NCI-H460 (cell line): ENCODE measurements around the gene AOAH. TPM values are rescaled to one million over a fixed set of nuclear protein-coding genes. Genes with fewer than 3 reads are reported as not detected.
"Not testable (repeated sequence)": the region's sequence is repeated elsewhere in the genome, so short reads cannot be mapped to it uniquely, and the experiment has no call there.

ENCODE experiments used
- DNase-seq: peaks from one replicate; pipeline ENCODE4 v3.0.0-alpha.2; 2016; ENCODE audit warnings: low read depth; ENCODE audit errors: extremely low read depth
- total RNA-seq: library from RNA; depleted of rRNA; stranded (reverse); fragments of >200 nt; shearing (Covaris generic); gene quantifications from 2 replicates; pipeline ENCODE4 v1.2.3, GENCODE V29; 2014

The AOAH gene
- total RNA-seq, 1 experiment from 2014 or later, result 0.10 TPM

DNA sequence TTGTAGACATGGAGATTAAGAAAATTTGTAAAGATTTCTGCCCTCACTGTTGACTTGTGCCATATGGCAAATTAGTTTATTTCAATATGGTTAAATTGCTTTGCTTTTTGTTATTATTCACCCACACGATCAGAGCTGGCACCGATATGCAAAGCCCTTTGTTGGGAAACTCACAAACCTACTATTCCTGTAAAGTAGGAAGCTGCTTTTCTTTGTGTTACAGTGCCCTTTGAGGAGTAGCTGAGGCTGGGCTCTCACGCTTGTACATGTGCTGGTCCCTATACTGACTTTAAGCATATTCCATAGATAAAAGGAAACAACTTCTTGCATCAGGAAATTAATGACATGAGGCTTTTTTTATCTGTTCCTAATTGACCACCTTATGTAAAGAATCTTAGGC, 17.6 kb upstream of the AOAH start:
- no peak for DNase-seq

DNA sequence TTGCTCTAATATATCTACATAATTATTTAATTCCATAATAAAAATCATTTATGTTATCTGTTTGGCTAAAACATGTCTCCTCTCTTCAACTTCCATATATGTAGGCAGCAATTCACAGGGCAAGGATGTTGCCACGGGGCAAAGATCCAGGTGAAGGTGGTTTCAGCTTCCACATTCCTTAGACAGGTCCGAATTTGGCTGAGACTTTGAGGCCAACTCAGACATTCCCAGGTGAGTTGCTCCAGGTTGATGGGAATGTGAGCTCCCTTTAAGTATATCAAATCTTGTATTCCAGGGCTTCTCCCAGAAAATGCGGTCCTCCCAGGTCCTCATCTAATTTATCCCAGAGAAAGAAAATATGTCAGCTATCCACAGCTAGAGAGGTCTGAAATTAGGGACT, 15.1 kb upstream of the AOAH start:
- DNase-seq, result no peak

DNA sequence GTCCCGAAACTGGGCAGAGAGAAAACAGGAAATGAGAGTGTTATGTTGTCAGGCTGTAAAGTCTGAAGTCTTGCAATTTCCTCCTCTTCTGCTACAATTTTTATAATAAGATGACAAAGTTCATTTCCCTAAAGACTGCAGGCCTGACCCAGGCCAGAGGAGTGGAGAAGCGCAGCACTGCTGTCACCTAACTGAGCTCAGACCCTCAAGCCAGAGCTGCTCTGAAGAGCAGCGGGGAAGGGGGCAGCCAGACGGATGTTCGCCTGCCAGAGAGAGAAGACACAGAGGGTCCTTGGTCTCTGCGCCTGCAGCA, 12.6 kb upstream of the AOAH start:
- no peak for DNase-seq

DNA sequence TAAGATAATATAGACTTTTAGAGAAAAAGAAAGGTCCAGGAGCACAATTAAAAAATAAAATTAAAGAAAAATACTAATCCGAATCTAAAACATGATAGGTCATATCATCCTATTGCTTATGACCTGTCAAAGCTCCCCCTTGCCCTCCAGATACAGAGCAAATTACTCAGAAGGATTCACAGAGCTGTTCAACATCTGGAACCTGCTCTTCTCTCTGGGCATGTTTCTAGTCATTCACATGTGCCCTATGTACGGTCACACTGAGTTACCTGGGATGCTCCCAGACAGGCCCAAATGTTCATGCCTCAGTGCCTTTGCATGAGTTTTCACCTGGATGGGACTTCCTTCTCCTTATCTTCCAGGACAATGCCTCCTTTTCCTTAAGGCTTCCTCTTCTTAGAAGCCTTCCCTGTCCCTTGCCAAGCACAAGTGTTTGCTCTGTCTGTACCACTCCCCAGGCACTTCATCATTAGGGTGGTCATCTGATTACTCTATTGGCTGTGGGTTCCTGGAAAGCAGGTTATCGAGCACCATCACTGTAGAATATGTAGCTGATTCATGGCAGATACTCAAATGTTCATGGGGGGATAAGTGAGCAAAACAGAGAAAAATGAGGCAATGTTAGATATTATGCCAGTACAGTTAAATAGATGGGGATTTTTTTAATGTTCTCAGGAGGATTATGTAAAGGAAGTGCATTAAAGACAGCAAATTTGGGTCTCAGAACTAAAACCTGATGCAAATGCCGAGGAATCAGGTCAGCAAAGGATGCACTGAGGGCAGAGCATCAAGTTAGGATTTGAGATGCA, 12.0 kb upstream of the AOAH start:
- no peak for DNase-seq

DNA sequence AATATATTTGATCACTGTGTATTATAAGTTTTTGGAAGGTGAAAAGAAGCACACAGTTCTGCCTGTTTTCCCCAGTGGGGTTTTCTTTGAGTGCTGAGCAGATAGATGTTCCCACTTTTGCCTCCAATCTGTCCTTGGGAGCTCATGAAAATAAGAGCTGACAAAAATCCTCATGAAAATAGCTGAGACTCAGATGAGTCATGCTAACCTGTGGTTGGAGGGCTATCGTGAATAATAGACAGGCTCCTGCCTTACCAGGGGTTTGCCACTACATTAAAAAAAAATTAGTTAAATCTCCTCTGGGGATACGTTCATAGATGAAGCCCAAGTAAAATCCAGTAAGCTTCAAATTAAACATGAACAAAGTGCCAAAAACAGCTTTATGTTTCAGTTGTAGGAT, 10.9 kb upstream of the AOAH start:
- DNase-seq, result no peak

DNA sequence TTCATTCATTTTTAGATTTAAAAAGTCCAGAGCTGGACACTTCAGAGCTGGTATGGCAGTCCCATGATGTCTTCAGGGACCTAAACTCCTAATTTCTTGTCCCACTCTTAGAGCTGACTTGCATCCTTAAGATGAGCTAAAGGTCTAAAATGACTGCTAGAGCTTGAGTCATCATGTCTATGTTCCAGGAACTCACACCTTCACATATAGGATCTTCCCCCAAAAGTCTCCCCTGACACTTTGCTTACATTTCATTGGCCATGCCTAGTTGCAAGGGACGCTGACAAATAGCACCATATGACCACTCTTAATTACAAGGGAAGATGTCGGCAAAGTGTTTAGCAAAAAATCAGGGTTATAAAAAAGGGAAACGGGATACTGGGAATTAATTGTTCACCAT, 10.4 kb upstream of the AOAH start:
- DNase-seq, result no peak

DNA sequence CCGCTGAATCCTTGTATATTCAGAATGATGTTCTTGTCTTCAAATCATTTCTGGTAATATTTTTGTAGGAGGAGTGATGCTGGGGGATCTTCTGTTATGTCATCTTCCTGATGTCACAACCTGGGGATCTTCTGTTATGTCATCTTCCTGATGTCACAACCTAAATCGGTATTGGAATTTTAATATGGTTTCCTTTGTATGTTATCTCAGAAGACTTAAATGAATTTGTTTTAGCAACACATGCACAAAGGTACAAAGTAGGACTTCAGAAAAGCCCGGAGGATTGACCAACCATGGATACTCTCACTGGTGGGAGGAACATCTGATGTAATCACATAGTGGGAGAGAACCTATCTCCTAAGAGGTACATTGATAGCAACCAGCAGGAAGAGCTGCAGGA, 9.1 kb upstream of the AOAH start:
- no peak for DNase-seq

DNA sequence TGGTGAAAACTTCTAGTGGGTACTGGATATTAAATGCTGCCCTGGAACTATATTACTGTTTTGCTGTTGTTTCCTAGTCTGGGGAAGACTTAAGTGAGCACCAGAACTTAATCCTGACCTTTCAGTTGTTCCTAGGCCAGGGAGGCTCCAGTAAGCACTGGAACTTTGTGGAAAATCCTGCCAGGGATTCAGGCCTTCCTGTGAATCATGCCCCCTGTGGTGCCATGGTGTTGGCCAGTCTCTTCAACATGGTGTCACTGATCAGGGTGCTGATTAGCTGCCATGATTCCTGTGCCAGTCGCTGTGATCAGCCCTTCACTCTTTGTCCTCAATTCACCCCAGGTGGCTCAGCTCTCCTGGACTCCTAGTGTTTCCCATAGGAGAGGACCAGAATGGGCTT, 8.5 kb upstream of the AOAH start:
- no peak for DNase-seq

DNA sequence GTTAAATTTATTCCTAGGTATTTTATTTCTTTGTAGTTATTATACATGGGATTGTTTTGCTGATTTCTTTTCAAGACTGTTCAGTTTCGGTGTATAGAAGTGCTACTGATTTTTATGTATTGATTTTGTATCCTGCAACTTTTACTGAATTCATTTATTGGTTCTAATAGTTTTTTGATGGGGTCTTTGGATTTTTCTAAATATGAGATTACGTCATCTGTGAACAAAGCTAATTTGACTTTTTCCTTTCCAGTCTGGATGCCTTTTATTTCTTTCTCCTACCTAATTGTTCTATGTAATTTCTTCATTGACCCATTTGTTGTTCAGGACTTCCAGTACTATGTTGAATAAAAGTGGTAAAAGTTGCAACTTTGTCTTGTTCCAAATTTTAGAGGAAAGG, 5.8 kb upstream of the AOAH start:
- no peak for DNase-seq

DNA sequence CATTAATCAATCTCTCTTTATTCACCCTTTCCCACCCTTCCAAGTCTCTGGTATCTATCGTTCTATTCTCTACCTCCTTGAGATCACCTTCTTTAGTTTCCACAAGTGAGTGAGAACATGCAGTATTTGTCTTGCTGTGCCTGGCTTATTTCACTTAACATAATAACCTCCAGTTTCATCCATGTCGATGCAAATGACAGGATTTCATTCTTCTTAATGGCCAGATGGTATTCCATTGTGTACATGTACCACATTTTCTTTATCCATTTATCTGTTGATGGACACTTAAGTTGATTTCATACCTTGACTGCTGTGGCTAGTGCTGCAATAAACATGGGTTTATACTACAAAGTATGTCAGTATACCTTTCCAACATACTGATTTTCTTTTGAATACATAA, 3.8 kb upstream of the AOAH start:
- no peak for DNase-seq

DNA sequence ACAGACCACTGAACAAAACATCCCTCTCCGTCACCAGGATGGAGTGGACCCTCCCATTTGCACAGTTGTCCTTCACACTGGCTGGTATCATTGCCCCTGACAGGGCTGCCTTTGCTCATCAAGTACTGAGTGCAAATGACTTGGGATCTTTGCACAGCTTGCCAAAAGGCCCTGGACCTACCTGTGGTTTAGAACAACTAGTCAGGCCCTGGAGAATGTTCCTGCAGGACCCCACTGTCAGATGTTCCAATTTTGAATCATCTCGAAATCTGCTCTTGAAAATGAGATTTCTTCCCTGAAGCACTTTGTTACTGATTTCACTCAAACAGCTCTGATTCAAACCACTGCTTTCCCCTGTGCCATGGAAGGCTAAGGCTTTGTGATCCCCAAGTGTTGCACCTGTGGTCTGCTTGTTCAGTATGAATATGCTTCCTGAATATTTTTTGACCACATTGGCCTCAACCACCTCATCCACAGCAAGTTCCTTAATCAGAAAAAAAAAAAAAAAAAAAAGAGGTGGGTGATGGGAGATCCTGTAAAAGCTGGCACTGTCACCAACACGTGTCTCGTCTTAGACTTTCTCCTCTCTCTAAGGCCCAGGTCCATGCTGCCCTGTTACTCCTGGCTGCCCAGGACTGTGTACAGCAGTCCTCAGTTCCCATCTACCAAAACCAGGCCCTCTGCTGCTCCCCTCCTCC, 2.7 kb upstream of the AOAH start:
- no peak for DNase-seq

DNA sequence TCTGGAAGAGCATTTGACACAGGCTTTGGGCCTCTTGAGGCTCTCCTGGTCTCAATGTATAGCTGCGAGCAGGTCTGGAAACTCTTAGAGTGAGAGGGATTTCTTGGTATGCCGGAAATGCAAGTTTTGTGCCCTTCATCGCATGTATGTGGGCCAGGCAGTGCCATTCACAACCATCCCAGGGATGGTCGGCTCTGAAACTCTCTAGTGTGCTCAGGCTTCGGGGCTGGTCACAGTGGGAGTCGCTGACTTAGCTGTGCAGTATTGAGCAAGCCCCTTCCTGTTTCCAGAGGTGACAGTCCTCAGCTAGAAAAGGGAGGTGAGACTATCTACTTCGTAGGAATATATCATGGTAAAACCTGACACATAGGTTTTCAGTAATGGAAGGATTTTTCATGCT, 2.0 kb upstream of the AOAH start:
- no peak for DNase-seq

DNA sequence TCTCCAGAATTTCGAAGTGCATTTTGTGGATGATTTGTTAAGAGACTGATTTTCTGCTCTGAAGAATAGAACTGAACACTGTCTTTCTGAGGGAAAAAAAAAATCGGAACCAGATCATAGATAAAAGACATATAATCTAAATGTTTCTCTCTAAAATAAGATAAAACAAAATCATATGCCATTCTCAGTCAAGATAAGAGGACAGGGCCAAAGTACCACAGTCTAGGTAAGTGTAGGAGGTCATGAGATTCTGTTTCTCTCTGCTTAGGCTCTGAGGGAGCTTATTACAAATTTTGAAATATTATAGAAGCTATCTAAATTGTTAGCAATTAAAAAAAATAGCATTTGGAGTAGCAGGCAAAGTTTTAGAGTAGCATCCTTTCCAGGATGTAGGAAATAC, 702 bp upstream of the AOAH start:
- no peak for DNase-seq

DNA sequence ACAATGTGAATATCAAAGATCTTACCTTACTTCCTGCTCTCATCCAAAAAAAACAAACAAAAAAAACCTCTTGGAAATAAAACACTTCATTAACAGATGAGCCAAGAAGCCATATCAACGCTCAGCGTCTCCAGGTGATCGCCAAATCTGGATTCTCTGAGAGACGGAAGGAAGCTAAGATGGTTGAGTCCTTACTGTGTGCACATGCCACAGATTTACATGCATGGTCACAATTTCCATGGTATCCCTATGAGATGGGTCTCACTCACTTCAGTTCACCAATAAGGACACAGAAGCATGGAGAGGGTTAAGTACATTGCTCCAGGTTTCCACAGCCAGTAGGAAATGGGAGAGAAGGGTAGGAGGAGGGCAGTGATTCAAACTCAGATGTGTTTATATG, 1.0 kb downstream of the AOAH start:
- no peak for DNase-seq

DNA sequence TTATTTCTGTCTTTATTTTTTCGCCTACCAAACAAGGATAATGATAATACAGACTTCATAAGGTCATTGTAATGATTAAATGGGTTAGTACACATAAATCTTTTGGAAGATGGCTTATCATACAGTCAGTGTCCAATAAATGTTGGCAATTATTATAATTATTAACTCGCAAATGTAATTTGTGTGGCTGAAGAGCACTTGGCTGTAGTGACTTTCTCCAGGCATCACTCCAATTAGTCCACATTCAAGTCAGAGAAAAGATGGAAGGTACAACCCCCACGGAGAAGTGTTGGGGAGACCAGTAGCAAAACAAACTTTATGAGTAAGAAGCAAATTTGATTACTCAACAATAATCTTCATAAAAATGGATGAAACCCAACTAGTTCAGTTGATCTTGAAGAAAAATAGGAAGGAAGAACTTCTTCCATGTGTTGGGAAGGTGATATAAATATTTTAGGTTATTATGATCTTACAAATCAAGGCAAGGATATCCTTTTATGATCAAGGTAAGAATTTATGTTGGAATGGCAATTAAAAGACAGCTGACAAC, 5.1 kb downstream of the AOAH start:
- no peak for DNase-seq

DNA sequence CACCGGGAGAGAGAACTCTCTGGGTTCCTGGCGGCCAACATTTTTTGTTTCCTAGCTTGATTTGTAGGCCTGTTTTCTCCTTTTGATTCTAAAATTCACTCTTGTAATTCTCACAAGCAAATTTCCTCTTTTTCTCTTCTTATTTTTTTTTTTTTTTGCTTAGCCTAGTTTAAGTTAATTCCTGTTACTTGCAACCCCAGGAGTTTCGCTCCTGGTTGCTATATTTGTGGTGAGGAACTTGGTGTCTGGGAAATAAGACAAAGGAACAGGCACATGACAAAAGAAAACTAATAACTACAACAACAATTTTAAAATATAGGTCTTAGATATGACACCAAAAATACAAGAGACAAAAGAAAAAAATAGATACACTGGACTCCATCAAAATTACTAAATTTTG, 6.7 kb downstream of the AOAH start:
- no peak for DNase-seq

DNA sequence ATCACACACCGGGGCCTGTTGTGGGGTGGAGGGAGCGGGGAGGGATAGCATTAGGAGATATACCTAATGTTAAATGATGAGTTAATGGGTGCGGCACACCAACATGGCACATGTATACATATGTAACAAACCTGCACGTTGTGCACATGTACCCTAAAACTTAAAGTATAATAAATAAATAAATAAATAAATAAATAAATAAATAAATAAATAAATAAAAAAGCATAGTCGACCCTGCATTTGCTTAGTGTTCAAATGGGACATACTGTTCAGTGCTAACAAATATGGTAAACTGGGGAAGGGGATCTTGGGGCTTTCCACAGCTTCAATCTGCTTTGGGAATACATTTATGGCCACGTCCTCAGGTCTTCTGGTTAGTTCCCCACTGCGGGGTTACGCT, 7.5 kb downstream of the AOAH start:
- not testable (repeated sequence) for DNase-seq

DNA sequence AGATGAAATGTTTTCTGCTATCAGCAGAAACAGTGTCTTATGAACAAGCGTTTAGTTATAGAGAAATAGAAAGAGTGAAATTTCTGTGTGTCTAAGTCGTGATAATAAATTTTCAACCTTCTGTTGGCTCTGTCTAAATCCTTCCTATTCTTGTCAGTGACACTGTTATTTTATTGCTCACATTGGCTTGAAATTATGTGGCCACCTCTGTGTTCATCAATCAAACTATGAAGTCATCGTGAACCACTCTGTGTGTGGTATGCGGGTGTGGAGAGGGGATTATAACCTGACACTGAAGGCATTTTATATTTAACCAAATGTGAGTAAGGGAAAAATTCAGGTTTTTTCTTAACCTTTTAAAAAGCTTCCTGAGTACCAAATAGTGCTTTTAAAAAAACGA, 12.3 kb downstream of the AOAH start:
- no peak for DNase-seq

DNA sequence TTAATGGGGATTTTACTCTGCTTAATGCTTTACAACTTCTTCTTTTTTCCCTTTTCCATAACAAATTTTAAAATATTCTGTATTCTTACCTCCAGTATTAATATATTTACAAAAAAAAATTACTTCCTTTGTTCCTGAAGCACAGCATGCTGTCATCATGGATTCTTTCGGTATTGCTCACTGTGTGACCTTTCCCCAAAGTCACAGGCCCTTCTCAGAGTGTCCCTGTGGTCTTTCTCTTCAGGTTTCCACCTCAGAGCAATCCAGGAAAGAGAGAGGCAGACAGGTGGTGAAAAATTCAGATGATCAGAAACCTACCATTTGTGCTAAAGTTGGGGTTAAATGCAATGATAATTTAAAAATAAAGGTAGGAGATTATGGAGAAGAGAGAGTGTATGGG, 13.0 kb downstream of the AOAH start:
- no peak for DNase-seq

DNA sequence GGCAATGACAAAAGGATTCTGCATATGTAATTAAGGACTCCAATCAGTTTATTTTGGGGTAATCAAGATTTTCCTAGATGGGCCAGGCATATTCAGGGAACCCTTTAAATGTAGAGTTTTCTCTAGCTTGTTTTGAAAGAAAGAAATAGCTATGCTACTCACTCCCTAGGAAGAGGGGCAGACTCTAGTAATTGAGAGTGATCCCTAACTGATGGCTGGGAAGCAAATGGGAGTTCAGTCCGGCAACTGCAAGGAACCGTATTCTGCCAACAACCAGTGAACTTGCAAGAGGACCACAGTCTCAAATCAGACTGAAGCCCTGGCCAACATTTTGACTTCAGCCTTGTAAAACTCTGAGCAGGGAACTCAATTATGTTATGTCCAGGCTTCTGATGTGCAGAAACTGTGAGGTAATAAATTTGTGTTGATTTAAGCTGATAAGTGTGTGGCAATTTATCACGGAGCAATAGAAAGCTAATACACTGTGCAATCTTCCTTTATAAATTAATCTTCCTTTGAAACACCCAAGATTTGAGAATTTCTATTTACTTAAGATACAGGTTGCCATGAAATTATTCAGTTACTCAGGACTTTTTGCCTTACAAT, 14.0 kb downstream of the AOAH start:
- DNase-seq, result no peak

DNA sequence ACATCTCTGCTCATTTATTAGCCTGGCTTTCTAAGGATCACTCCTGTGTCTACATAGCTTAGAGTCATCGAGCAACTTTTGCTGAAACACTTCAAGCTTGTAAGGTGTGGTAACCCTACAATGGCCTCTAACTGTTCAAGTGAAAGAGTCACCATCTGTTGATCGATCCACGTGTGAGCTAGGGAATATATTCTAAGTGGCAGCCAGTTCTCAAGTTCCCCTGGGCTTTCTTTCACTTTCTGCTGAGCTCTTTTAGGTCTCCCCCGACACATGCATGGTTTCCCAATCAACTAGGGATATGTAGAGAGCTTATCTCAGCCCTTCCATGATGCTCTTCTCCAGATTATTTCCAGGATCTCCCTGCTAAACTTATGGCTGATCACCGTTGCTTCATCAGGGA, 15.5 kb downstream of the AOAH start:
- no peak for DNase-seq

DNA sequence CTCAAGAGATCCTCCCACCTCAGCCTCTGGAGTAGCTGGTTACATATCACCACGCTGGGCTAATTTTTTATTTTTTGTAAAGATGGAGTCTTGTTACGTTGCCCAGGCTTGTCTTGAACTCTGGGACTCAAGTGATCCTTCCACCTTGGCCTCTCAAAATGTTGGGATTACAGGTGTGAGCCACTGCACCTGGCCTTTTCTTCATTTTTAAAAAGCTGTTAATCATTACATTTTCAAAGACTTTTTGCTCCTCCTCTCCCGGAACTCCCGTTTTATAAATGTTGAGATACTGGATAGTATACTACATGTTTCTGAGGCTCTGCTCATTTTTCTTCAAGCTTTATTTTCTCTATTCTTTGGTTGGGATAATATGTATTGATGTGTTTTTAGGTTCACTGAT, 16.4 kb downstream of the AOAH start:
- no peak for DNase-seq
